Cerebellar nuclear complex (tissue), 1 donor: ENCODE data around the gene CADPS.

Experiments used
- DNase-seq, 2 experiments: peaks; one replicate each; lab custom pipeline; 2025; lab: John Stamatoyannopoulos, UW

Gene CADPS

GRCh38 chr3:62557983-62558382 lies 317.2 kb downstream of the CADPS start:
- no peak for DNase-seq

DNA sequence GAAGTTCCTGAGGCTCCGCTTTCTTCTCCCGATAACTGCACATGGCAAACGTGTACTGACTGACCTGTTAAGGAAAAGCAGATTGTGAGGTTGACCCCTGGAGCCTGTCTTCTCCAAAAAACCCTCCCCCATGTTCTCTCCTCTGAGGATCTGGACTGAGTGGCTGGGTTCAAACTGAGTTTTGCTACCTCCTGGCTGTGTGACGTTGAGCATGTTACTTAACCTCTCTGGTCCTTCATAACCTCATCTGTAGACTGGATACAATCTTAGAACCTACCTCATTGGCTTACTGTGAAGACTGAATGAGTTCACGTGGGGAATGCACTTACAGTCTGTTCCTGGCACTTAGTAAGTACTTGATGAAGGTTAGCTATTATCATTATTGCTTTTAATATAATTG lies 317.8 kb downstream of the CADPS start:
- DNase-seq: no peak

DNA sequence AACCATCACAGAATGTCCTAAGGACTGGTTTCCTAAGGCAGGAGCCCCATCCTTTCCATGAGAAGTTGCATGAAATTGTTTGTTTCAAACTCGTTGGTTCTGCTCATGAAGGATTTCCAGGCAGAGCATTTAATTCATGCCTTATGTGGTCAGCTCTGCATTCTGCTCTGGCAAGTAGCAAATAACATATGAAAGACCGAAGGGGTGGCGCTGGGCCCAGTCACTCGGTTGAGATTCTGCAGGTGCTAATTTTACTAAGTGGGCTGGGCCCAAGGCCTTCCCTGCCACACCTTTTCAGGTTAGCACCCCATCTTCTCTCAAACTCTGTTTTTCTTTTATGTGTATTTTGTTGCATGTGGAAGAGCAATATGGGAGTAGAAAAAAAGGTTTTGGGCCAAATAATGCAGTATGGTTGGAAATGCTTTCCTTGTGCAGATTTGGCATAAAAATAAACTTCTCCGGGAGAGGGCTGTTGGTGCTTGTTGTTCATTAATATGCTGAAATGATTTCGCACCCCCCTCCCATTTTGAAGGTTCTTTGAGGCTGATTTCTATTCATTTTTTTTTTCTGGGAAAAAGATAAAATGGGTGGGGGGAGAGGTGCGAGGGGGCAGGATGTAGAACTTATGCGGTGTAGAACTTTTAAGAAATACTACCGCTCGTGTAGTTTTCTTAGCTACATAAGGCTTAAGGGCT lies 318.9 kb downstream of the CADPS start:
- no peak for DNase-seq

DNA sequence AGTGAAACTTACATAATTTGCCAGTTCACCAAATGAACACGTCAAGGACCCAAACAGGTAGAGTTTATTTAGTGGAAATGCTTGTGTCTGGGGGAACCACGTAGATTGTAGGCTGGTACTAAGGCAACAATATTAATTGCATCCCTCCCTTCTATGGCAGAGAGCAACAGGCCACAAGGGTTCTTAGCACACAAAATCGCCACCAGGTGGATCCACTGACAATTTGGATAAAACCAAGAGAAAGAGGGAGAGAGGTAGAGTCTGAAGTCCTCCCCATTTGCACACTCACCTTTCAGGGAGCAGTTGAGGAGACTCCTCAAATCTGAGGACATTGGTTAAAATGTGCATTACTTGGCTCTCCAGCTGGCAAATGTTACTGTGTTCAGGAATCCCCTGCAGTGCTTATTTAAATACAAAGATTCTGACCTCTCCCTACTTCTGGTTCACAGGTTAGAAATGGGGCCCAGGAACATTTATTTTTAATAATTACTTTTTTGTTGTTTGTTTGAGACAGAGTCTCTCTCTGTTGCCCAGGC lies 320.9 kb downstream of the CADPS start:
- no peak for DNase-seq

DNA sequence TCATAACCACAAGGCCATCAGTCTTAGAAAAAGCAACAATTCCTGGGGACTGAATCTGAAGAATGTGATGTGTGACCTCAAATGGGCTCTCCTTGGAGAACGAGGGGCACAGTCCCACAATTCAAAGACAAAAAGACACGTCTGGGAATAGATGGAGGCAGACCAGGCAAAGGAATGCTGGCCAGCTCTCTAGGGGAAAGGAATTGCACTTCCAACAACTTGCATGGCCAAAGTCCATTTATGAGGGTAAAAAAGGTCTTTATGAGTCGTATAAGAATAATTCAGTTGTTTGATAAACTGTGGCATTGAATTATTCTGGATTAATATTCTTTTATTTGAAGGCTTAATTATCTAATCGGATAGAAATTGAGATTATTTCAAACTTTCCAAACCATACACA lies 321.4 kb downstream of the CADPS start:
- DNase-seq: no peak

DNA sequence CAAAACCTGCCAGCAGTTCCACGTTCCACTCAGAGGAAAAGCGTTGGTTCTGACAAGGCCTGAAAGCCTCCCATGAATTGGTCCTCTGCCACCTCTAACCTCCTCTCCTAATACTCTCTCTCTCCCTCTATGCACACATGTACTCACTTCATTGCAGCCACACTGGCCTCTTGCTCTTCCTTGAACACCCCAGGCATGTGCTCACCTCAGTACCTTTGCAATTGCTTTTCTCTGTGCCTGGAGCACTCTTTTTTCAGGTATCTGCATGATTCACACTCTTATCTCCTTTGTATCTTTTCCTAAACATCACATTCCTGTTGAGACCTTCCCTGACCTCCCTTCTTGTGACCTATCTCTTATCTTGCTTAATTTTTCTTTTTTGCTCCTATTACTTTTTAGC lies 323.7 kb downstream of the CADPS start:
- no peak for DNase-seq

- DNase-seq: no peak
Measured at GRCh38 chr3:62550439-62550838, 324.8 kb downstream of the CADPS start.

- DNase-seq: no peak
Measured at GRCh38 chr3:62548528-62549205, 326.5 kb downstream of the CADPS start.

- no peak for DNase-seq
Measured at GRCh38 chr3:62546266-62546665, 328.9 kb downstream of the CADPS start.

- DNase-seq: no peak
Measured at GRCh38 chr3:62542185-62542584, 333.0 kb downstream of the CADPS start.

DNA sequence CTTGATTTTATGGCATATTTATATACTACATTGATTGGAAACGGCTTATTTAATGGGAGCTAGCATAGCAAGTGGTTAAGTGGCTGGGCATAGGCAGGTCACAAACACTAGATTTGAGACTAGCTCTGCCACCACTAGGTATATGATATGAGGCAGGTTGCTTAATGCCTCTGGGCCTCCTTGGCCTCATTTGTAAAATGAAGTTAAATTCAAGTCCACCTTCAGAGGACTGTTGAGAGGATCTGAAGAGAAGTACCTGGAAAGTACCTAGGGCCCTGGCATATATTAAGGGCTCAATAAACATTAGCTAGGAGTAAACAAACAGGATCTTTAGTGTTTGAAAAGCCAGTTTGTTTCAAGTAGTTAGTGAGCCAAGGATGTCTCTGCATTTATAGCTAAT lies 335.5 kb downstream of the CADPS start:
- DNase-seq: no peak

GRCh38 chr3:62538691-62539356 lies 336.4 kb downstream of the CADPS start:
- DNase-seq: no peak

DNA sequence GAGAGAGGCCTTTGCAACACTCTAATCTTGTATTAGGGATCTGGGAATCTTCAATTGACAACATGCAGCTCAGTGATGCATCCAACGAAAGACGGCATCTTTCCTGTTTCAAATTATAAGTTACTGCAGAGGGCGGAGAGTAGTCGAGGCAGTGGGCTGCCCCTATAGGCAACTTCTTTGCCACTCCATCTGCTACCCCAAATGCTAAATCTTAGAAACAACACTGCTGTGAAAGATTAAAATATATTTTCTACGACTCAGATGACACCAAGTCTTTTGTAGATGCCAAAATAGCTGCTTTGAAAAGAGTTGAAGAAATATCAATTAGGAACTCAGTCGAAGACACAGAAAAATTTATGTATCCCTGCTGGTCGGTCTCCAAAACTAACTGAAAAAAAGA lies 340.9 kb downstream of the CADPS start:
- no peak for DNase-seq

- no peak for DNase-seq
Measured at GRCh38 chr3:62532796-62533195, 342.4 kb downstream of the CADPS start.

DNA sequence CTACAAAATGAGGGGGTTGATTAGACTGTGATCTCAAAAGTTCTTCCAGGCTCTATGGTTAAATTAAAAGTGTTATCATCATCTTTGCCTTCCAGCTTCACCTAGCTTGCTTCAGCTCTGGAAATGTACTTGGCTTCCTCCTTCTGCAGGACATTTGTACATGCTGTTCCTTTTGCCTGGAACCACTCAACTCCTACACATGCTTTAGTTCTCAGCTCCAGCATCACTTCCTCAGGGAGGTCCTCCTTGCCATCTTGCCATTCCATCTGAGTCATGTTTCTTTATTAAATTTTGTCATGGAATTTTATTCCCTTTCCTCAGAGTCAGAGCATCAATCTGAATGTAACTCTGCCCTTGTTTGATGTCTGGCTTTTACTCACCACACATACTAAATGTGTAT lies 343.2 kb downstream of the CADPS start:
- no peak for DNase-seq

DNA sequence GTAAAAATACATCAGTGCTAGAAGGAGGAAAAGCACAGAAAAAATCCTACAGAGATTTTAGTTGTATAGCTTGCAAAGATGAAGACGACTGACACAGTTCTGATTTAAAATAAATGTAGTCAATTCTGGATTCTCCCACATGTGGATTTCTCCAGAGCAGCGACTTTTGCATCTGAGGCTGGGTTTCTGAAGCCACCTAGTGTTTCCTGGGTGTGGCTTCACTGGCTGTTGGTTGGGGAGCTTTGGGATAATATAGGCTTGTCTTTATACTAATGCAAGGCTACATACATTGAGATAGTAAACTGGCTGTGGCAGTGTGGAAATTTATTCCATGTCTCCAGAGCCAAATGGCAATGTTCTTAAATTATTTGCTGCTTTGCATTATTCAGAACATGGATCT lies 343.7 kb downstream of the CADPS start:
- no peak for DNase-seq

DNA sequence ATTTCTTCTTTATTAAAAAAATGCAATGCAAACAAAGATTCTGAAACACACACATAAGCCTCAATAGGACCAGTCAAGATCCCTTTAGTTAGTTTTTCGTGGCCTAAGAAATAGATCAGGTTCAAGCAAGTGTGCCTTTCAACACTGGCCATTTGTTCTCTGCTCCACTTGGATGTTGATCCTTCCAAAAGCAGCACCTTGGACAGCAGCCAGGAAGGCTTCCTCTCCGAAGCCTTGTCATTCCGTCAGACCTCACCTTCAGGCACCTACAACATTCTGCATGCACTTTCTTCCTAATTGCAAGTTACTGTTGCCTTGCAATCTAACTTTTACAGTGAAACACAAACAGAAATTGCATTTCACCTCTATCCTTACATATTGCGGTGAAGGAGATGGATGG lies 346.0 kb downstream of the CADPS start:
- DNase-seq: peak in 1 of 2 experiments; percentile 19

DNA sequence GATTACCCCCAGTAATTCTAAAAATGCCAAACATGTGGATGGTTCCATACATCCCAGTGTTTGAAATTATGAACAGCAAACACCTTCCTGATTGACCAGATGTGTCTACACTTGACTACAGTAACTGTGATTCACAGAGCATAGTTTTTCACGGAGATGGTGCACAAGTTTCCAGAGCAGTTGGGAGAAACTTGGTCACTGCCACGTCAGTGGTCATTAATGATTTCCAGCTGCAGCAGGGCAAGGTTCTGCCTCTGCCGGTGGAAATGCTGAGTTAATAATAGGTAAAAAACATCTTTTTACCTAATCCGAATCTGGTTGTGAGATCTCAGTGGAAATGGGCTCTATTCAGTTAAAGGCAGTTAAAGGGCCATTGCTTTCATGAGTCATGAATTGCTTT lies 347.7 kb downstream of the CADPS start:
- no peak for DNase-seq

DNA sequence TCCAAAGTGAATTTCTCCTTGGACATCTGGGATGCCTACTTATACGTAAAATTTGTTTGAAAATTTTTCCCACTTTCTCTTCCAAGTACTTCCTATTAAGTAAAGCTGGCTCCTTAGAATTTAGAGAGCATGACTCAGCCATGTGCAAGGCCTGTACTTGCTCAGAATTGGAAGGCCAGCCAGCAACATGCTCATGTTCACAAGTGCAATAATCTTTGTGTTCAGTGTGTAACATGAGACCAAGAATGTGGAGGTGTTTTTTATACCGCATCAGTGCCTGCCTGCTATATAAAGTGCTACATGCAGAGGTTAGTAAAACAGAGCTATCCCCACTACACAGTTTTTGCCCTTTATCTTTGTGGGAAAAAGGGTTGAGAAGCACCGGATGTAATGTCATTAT lies 349.9 kb downstream of the CADPS start:
- DNase-seq: no peak

GRCh38 chr3:62523672-62524071 lies 351.5 kb downstream of the CADPS start:
- no peak for DNase-seq

- DNase-seq: no peak
Measured at GRCh38 chr3:62521464-62522105, 353.6 kb downstream of the CADPS start.

GRCh38 chr3:62503516-62503915 lies 371.7 kb downstream of the CADPS start:
- DNase-seq: no peak
